Small intestine (tissue), 4 donors: ENCODE results near the gene OR4D10. TPM values are rescaled to one million over a fixed set of nuclear protein-coding genes. Genes with fewer than 3 reads are reported as not detected.

Experiments
- polyA plus RNA-seq, 4 donors: library from polyadenylated mRNA; stranded (reverse) in 3 of 4; unstranded in 1 of 4; fragments of 200-250 nt in 3 of 4; fragments of 120-200 nt in 1 of 4; gene quantifications; one replicate each; pipeline versions ENCODE4 v1.2.1 to v1.2.3, GENCODE V29; 2013
- donor health status: healthy with polysubstance abuse.
- donor health status: Bipolar disorder and iron deficiency.
- donor health status: healthy.

Gene OR4D10
- polyA plus RNA-seq, 4 donors = not detected

Other genes with a start within 250 kb of the OR4D10 start
- not detected for gene OR5AN1, start 114.4 kb upstream of the OR4D10 start, polyA plus RNA-seq
- not detected for gene OR5A2, start 46.9 kb upstream of the OR4D10 start, polyA plus RNA-seq
- not detected for gene OR5A1, start 36.8 kb upstream of the OR4D10 start, polyA plus RNA-seq
- not detected for gene OR4D6, start 16.4 kb upstream of the OR4D10 start, polyA plus RNA-seq
- not detected for gene OR4D11, start 30.3 kb downstream of the OR4D10 start, polyA plus RNA-seq
- not detected for gene OR4D9, start 38.2 kb downstream of the OR4D10 start, polyA plus RNA-seq
- gene OSBP, start 142.5 kb downstream of the OR4D10 start, polyA plus RNA-seq = 10 to 100 TPM; 22.2 to 45.3 (median 26.6) TPM
- gene PATL1, start 195.7 kb downstream of the OR4D10 start, polyA plus RNA-seq = 10 to 100 TPM; 14.5 to 36.2 (median 19.0) TPM
- gene OR10V1, start 240.5 kb downstream of the OR4D10 start, polyA plus RNA-seq = not detected